GM19240 (cell line): ENCODE measurements around the gene TMPRSS6.
A peak's percentile ranks its signal among the peaks of the same experiment; 100 is the strongest.

Experiments
- DNase-seq: peaks from one replicate; pipeline ENCODE4 v3.0.0; 2011; ENCODE audit warnings: low spot score; ENCODE audit not compliant: insufficient read length

Gene TMPRSS6

GRCh38 chr22:37067428-37067827, 42.1 kb downstream of the TMPRSS6 start:
- no peak for DNase-seq

- no peak for DNase-seq
Observed at GRCh38 chr22:37065961-37066360, 43.6 kb downstream of the TMPRSS6 start.

DNA sequence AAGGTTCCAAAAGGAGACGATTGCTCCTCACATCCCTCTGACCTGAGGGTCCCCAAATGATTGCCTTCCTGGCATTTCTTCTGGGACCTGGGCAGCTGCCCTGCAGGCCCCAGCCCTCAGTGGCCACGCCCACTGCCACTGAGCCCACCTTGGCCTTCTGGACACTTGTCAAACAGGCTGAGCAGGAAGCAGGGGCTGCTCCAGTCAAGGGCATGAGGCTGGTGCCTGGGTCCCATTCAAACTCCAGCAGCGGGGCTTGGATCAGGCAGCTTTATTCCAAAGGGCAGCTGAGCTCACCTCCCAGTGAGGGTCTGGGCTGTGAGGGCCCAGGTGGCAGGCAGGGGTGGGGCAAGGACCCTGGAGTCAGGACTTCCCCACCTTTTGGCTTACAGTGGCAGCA, 44.3 kb downstream of the TMPRSS6 start:
- no peak for DNase-seq

GRCh38 chr22:37064553-37064952, 45.0 kb downstream of the TMPRSS6 start:
- no peak for DNase-seq

GRCh38 chr22:37063431-37064420, 45.8 kb downstream of the TMPRSS6 start:
- DNase-seq: no peak

DNA sequence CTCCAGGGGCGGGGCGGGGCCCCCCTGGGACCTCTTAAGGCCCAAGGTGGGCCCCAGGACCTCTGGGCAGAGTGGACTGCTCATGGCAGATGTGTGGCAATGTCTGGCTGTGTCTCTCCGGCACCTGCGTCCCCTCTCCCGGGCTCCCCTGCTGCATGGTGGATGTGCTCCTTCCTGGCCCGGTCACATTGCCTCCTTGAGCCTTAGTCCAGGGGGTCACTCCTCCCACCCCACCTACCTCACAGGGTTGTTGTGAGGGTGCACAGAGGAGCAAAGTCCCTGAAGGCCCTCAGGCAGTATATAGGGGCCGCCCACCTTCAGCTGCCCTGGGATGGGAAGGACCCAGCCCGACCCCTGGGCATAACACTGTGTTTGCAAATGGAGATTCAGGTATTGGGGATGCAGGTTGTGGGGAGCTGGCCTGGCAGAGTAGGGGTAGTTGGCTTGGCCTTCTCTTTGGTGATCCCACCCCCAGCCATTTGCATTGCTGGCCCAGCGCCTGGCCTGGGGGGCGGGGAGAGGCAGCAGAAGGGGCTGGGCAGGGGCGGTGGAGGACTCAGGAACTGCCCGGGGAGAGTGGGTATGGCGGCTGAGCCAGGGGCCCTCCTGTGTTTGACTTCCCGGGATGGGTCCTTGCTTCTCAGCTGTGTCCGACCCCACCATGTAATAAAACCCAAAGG, 46.7 kb downstream of the TMPRSS6 start:
- no peak for DNase-seq

GRCh38 chr22:37062376-37062675, 47.2 kb downstream of the TMPRSS6 start:
- no peak for DNase-seq

DNA sequence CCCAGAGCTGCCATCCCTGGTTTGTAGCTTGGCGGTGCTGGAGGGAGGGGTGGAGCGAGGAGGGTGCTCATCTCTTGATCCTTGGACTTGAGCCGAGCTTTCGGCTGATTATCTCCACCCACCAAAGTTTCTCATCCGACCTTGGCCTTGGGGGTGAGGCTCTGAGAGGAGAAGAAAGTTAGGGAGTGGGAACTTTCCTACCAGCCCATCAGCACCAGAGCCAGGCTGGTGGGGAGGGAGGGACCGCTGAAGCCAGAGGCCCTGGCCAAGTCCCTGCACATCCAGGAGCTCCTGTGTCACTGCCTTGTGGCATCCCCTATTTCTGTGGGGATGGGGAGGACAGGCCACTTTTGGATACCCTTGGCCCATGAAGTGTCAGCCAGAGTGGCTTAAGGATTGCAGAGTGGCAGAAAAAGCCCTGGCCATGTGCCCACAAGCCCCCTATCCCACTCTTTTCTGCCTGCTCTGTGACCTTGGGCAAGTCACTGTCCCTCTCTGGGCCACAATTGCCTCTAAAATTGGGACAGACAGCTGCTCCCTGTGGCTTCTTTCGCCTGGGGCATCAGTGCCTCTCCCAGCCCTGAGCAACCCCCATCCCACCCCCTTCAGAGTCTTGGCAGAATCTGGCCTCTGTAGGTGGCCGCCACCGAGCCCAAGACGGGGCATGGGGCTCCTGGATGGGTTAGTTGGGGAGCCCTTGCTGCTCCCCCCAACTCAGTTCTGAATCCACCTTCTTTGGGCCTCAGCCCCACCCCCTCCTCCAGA, 47.7 kb downstream of the TMPRSS6 start:
- no peak for DNase-seq

- DNase-seq: peak; percentile 68
Observed at GRCh38 chr22:37060801-37061610, 48.5 kb downstream of the TMPRSS6 start.

GRCh38 chr22:37059876-37060449, 49.5 kb downstream of the TMPRSS6 start:
- no peak for DNase-seq

- DNase-seq: no peak
Observed at GRCh38 chr22:37058917-37059701, 50.4 kb downstream of the TMPRSS6 start.

GRCh38 chr22:37057796-37058510, 51.6 kb downstream of the TMPRSS6 start:
- DNase-seq: no peak

GRCh38 chr22:37057226-37057625, 52.3 kb downstream of the TMPRSS6 start:
- DNase-seq: no peak

DNA sequence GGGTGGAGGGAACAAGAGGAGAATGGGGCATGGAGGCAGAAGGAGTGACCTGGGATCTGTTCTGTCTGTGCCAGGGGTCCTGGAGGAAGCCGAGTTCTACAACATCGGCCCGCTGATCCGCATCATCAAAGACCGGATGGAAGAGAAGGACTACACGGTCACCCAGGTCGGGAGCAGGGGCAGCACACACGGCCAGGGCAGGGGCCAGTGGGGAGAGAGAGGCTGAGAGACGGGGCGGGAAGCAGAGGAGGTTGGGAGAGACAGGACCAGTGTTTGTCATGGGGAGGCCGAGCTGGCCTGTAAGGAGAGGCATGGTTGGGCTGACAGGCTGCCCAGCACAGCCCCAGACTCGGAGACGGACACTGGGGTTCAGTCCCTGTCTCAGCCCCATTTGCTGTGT, 53.3 kb downstream of the TMPRSS6 start:
- DNase-seq: no peak

DNA sequence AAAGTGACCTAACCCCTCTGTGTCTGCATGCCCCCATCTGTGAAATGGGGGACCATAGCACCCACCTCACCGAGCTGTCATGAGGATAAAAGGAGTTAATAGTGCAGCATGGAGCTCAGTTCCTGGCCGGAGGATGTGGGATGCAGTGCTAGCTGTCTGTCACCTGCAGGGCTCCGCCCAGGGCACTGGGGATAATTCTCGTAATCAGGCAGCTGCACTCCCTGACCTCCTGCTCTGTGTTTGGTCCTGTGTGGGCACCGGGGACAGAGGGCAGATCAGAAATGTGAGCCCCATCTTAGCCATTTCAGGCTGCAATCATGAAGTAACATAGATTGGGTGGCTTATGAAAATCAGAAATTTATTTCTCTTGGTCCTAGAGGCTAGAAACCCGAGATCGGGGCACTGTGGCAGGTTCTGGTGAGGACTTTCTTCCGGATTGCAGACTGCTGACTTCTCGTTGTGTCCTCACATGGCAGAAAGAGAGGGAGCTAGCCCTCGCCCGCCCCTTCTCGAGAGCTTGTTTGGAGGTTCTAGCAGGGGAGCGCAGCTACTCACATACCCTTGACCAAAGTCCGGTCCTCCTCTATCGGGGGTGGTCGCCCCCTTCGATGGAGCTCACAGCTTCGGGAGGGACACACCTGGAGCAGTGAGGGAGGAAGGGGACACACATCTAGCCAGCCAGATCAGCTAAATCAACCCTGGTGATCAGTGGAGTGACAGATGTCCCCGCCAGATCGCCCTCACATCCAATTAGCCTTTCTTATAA, 54.7 kb downstream of the TMPRSS6 start:
- no peak for DNase-seq

DNA sequence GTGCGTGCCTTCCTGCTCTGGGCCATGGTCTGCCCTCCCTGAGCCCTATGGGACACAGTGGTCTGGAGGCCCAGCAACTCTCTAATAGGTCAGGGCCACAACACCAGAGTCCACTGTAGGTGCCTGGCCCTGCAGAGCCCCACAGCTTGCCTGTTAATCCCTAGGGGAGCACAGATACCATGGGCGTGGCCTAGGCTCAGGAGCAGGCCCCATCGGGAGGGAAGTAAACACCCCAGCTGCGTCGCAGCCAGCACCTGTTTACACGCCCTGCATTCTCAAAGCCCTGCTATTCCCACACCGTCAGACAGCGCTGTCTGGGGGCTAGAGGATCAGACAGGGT, 55.5 kb downstream of the TMPRSS6 start:
- DNase-seq: no peak

- no peak for DNase-seq
Observed at GRCh38 chr22:37053310-37054055, 56.0 kb downstream of the TMPRSS6 start.
